IMR-90 (cell line): ENCODE results near the gene ZNF362. TPM values are rescaled to one million over a fixed set of nuclear protein-coding genes. Genes with fewer than 3 reads are reported as not detected.

ENCODE experiments used
- ATAC-seq: fragments of 200-7000 bp; cut with Tn5 transposase; 2 replicates; pipeline ENCODE4 v1.9.1; 2020; ENCODE audit warnings: low read depth, mild to moderate bottlenecking, moderate library complexity
- BruUV-seq: library from RNA; stranded (reverse); fragments of 400-500 nt; replicated peaks from 2 replicates; lab custom pipeline; 2021; lab: Mats Ljungman, UMichigan
- CTCF ChIA-PET: fragments of 300-600 bp; formaldehyde crosslinking; extraction: SDS; loops from one replicate; lab custom pipeline; 2021; ENCODE audit warnings: antibody characterized with exemption; lab: Yijun Ruan, JAX
- POLR2A ChIA-PET: fragments of 300-600 bp; sonication (Branson Sonifier 250); formaldehyde crosslinking; loops from one replicate; lab custom pipeline; 2022; ENCODE audit warnings: antibody characterized with exemption; ENCODE audit not compliant: unreplicated experiment; lab: Charles Lee
- DNase-seq: peaks from one replicate; pipeline ENCODE4 v3.0.0; 2013
- H2AFZ ChIP-seq: replicated peaks from 2 replicates; pipeline ENCODE3; 2013; ENCODE audit warnings: low read length, mild to moderate bottlenecking; ENCODE audit not compliant: poor library complexity
- H2AK5ac ChIP-seq: 2 replicates; pipeline ENCODE4 v1.6.1; 2013; ENCODE audit warnings: low read depth, low read length, inconsistent platforms
- H2AK9ac ChIP-seq: replicated peaks from 2 replicates; pipeline ENCODE3; 2013; ENCODE audit warnings: mild to moderate bottlenecking, low read depth, low read length, moderate library complexity; ENCODE audit not compliant: poor library complexity
- H2BK120ac ChIP-seq: 2 replicates; pipeline ENCODE4 v1.6.1; 2013; ENCODE audit warnings: low read depth, low read length, inconsistent platforms
- H2BK15ac ChIP-seq: 3 replicates; pipeline ENCODE4 v1.6.1; 2013; ENCODE audit warnings: low read depth, low read length, inconsistent platforms
- H2BK20ac ChIP-seq: 2 replicates; pipeline ENCODE4 v1.6.1; 2013; ENCODE audit warnings: low read depth, mild to moderate bottlenecking, inconsistent platforms, low read length, moderate library complexity
- H2BK5ac ChIP-seq: 2 replicates; pipeline ENCODE4 v1.6.1; 2013; ENCODE audit warnings: mild to moderate bottlenecking, low read depth, low read length, inconsistent platforms; ENCODE audit not compliant: poor library complexity, severe bottlenecking
- H3K14ac ChIP-seq: replicated peaks from 2 replicates; pipeline ENCODE4 v1.6.1; 2013; ENCODE audit warnings: low read depth, low read length, inconsistent platforms
- H3K18ac ChIP-seq: 2 replicates; pipeline ENCODE4 v1.6.1; 2013; ENCODE audit warnings: low read depth, low read length, control low read depth
- H3K23ac ChIP-seq: 2 replicates; pipeline ENCODE4 v1.6.1; 2013; ENCODE audit warnings: low read depth, low read length, inconsistent platforms
- H3K27ac ChIP-seq: 2 replicates; pipeline ENCODE4 v1.5.1; 2013; ENCODE audit warnings: mild to moderate bottlenecking, control low read depth, low read length; ENCODE audit not compliant: insufficient read depth
- H3K27me3 ChIP-seq: 2 replicates; pipeline ENCODE4 v1.6.1; 2013; ENCODE audit warnings: low read length; ENCODE audit not compliant: control insufficient read depth, insufficient read depth
- H3K36me3 ChIP-seq: 2 replicates; pipeline ENCODE4 v1.6.1; 2013; ENCODE audit warnings: low read length, mixed read lengths; ENCODE audit not compliant: control insufficient read depth, insufficient read depth
- H3K4ac ChIP-seq: 2 replicates; pipeline ENCODE4 v1.6.1; 2013; ENCODE audit warnings: low read depth, low read length, inconsistent platforms
- H3K4me1 ChIP-seq: 2 replicates; pipeline ENCODE4 v1.6.1; 2013; ENCODE audit warnings: low read length, mixed read lengths; ENCODE audit not compliant: control insufficient read depth, insufficient read depth
- H3K4me2 ChIP-seq: 2 replicates; pipeline ENCODE4 v1.6.1; 2013; ENCODE audit warnings: low read depth, mild to moderate bottlenecking, control low read depth, low read length, moderate library complexity
- H3K4me3 ChIP-seq: 2 replicates; pipeline ENCODE4 v1.5.1; 2013; ENCODE audit warnings: low read depth, mild to moderate bottlenecking, control low read depth, low read length, moderate library complexity; ENCODE audit not compliant: insufficient read depth
- H3K56ac ChIP-seq: 2 replicates; pipeline ENCODE4 v1.6.1; 2013; ENCODE audit warnings: low read length, inconsistent platforms; ENCODE audit not compliant: insufficient read depth; ENCODE audit errors: extremely low read depth
- H3K79me1 ChIP-seq, 2 experiments: 2 replicates each; pipeline ENCODE4 v1.6.1; 2013; ENCODE audit warnings: low read length in 2 of 2, inconsistent platforms in 1 of 2, low read depth in 1 of 2
- H3K9ac ChIP-seq: 2 replicates; pipeline ENCODE4 v1.6.1; 2013; ENCODE audit warnings: low read depth, low read length, control low read depth
- H3K9me1 ChIP-seq: 2 replicates; pipeline ENCODE4 v1.6.1; 2013; ENCODE audit warnings: low read length, inconsistent platforms; ENCODE audit not compliant: insufficient read depth
- H3K9me3 ChIP-seq: 2 replicates; pipeline ENCODE4 v1.6.1; 2013; ENCODE audit warnings: low read length; ENCODE audit not compliant: control insufficient read depth, insufficient read depth
- H4K20me1 ChIP-seq: 2 replicates; pipeline ENCODE4 v1.6.1; 2013; ENCODE audit warnings: low read length, inconsistent platforms; ENCODE audit not compliant: insufficient read depth
- H4K5ac ChIP-seq: 2 replicates; pipeline ENCODE4 v1.6.1; 2013; ENCODE audit warnings: mild to moderate bottlenecking, low read depth, low read length, control low read depth
- H4K8ac ChIP-seq, 2 experiments: 2 replicates each; pipeline ENCODE4 v1.6.1; 2013; ENCODE audit warnings: low read depth in 2 of 2, low read length in 2 of 2, control low read depth in 1 of 2, inconsistent platforms in 1 of 2
- H4K91ac ChIP-seq: 2 replicates; pipeline ENCODE4 v1.6.1; 2013; ENCODE audit warnings: low read depth, low read length, inconsistent platforms; ENCODE audit not compliant: insufficient read depth
- CEBPB ChIP-seq: IDR thresholded peaks from 2 replicates; pipeline ENCODE4 v1.6.1; 2012; ENCODE audit warnings: low read depth, low read length, improper control_type of control experiment
- CHD1 ChIP-seq: IDR thresholded peaks from 2 replicates; pipeline ENCODE4 v1.6.1; 2012; ENCODE audit warnings: low read depth, low read length, improper control_type of control experiment
- FOS ChIP-seq: fragments of 150-350 bp; IDR thresholded peaks from 2 replicates; pipeline ENCODE4 v1.6.1; 2016; ENCODE audit warnings: low read depth, low read length
- MAFK ChIP-seq: IDR thresholded peaks from 2 replicates; pipeline ENCODE4 v1.6.1; 2012; ENCODE audit warnings: low read depth, low read length, improper control_type of control experiment
- MAZ ChIP-seq: IDR thresholded peaks from 2 replicates; pipeline ENCODE4 v1.6.1; 2012; ENCODE audit warnings: low read depth, mild to moderate bottlenecking, low read length, improper control_type of control experiment, moderate library complexity, borderline replicate concordance
- POLR2A ChIP-seq: IDR thresholded peaks from 2 replicates; pipeline ENCODE4 v1.6.1; 2012; ENCODE audit warnings: mild to moderate bottlenecking, low read depth, low read length
- RAD21 ChIP-seq: IDR thresholded peaks from 2 replicates; pipeline ENCODE4 v1.6.1; 2012; ENCODE audit warnings: low read length, improper control_type of control experiment
- WGBS, 2 experiments: methylation state at CpG; one replicate each; pipeline versions ENCODE4 v1.1.5 to v1.1.7; 2013; ENCODE audit warnings: missing lambda C conversion rate in 2 of 2; ENCODE audit not compliant: insufficient read length in 1 of 2; ENCODE audit errors: extremely low coverage in 2 of 2; 5-methylcytosine and 5-hydroxymethylcytosine counted together
- dilution Hi-C: fragments of 300-500 bp; cut with HindIII; formaldehyde crosslinking; loops from one replicate; pipeline ENCODE4 v1.14.3; 2018; ENCODE audit warnings: low sequenced_read_pairs; ENCODE audit not compliant: unreplicated experiment
- in situ Hi-C: fragments of 300-500 bp; cut with MboI; formaldehyde crosslinking; loops from 3 replicates; pipeline ENCODE4 v1.14.3; 2019; ENCODE audit warnings: low sequenced_read_pairs, inconsistent platforms, mixed read lengths
- intact Hi-C: fragments of 100-400 bp; cut with micrococcal nuclease; formaldehyde crosslinking; loops from 2 replicates; pipeline ENCODE4 v1.10.0; 2022
- polyA plus RNA-seq, 3 experiments: library from polyadenylated mRNA; depleted of rRNA; stranded (reverse); fragments of >200 nt; gene quantifications; 2 replicates each; pipeline ENCODE4 v1.2.3, GENCODE V29; 2012; ENCODE audit warnings: low replicate concordance in 1 of 3
- total RNA-seq: library from RNA; depleted of rRNA; stranded (reverse); fragments of >200 nt; gene quantifications from 2 replicates; pipeline ENCODE4 v1.2.3, GENCODE V29; 2012

ZNF362 gene
- total and polyA plus RNA-seq, 2 of the 4 experiments (the other 2 are of a cell fraction): 5.7 to 12.9 TPM

DNA sequence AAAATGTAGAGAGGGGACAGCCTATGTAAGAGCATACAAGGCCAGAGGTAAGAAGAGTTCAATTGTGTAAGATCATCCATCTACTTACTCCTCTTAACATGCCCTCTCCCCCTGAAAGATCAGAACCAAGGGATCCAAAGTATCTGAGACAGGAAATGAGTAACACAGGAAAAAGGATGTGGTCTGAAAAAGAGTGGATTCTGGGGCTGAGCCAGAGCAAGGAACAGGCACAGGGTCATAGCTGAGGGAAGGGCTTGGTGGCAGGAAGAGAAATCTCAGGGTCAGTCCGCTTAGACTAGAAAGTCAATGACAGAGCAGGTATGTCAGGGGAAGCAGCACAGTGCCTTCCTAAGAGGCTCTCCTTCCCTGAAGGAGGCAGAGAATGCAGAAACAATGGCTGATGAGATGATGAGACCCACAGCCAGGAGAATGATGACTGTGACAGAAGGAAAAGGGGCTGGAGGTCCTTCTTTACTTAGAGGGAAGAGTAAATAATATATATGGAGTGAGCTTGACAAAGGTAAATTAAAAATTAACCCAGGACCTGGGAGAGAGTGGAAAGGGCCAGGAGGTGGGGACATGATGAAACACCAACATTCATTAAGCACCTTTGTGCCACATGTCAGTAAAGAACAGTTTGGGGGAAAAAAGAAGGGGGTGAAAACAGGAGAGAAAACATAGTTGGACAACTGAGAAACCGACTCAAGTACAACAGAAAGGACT lies 90.8 kb downstream of the ZNF362 start:
- Histone ChIP-seq H2AFZ (peak overlapping the region; percentile 40), H2AK5ac (peak overlapping the region; percentile 96), H2BK5ac (peak overlapping the region; percentile 99), H4K20me1 (peaks cover 52% of the 10 kb centered on the region), H2BK20ac (peak overlapping the region; percentile 94), H3K9me1 (peaks cover 6% of the 10 kb centered on the region), H3K4me3 (peak overlapping the region; percentile 98), H2BK15ac (peak overlapping the region; percentile 83), H3K27ac (peak overlapping the region; percentile 95), H3K4me2 (peak overlapping the region; percentile 95), H4K91ac (peak overlapping the region; percentile 98), H3K36me3 (peaks cover 8% of the 10 kb centered on the region), H4K8ac (peak overlapping the region; percentile 65 to 97), H4K5ac (peak overlapping the region; percentile 93), H3K4me1 (peaks cover 22% of the 10 kb centered on the region), H3K23ac (peak overlapping the region; percentile 100), H3K9ac (peak overlapping the region; percentile 100), H3K79me1 (peaks cover 6 to 40% of the 10 kb centered on the region in 2 experiments), H3K9me3 (no peaks in the 10 kb centered on the region), H3K56ac (peak overlapping the region; percentile 95), H3K27me3 (no peaks in the 10 kb centered on the region), H2AK9ac (peak overlapping the region; percentile 81), H3K4ac (peak overlapping the region; percentile 99), H2BK120ac (peak overlapping the region; percentile 96), H3K14ac (peak overlapping the region; percentile 99), H3K18ac (peak overlapping the region; percentile 93)
- POLR2A ChIA-PET: no interaction called here
- BruUV-seq: no TSS peak
- DNase-seq (peak; percentile 94), ATAC-seq (peak; percentile 2)
- whole genome bisulfite sequencing, 2 experiments: no CpG with 5 or more reads among the region's 2 CpGs
- in situ Hi-C loops: no loop called here
- intact Hi-C loops: loop anchor here (1.0 to 5.0 kb wide), 3 partner anchors 50 to 123 kb away; partner anchors contain the start of gene PHC2
- CTCF ChIA-PET: interaction anchor here (1.7 kb wide), 1 partner anchor 51 kb away, joined by 3 read pairs; no protein-coding TSS in a partner anchor
- TF ChIP-seq MAFK: no peak
- TF ChIP-seq MAZ: no peak
- peak; percentile 60 for TF ChIP-seq FOS
- TF ChIP-seq CEBPB: peak; percentile 84
- TF ChIP-seq POLR2A: peak; percentile 85
- no peak for TF ChIP-seq CHD1
- TF ChIP-seq RAD21: no peak
- dilution Hi-C loops: no loop called here
